Dendritic cell treated with granulocyte-macrophage colony-stimulating factor and Interleukin-4, amounts not matched to agents 40 ng/mL and 50 ng/mL, for 4 days (primary cell): ENCODE data around the gene NDUFAB1.
A peak's percentile ranks its signal among the peaks of the same experiment; 100 is the strongest.
"Not testable (repeated sequence)": the region's sequence is repeated elsewhere in the genome, so short reads cannot be mapped to it uniquely, and the experiment has no call there.

Experiments used
- H3K27ac Mint-ChIP-seq: one replicate; pipeline ENCODE4 v1.8.0; 2022; ENCODE audit warnings: mild to moderate bottlenecking, mixed read lengths
- H3K27me3 Mint-ChIP-seq: one replicate; pipeline ENCODE4 v1.8.0; 2022; ENCODE audit warnings: mild to moderate bottlenecking, mixed read lengths
- H3K36me3 Mint-ChIP-seq: one replicate; pipeline ENCODE4 v1.8.0; 2022; ENCODE audit warnings: low read depth, mixed read lengths
- H3K4me1 Mint-ChIP-seq: one replicate; pipeline ENCODE4 v1.8.0; 2022; ENCODE audit warnings: low read depth, mixed read lengths
- H3K4me3 Mint-ChIP-seq: one replicate; pipeline ENCODE4 v1.8.0; 2022; ENCODE audit warnings: mild to moderate bottlenecking, moderate library complexity, mixed read lengths
- H3K9me3 Mint-ChIP-seq: one replicate; pipeline ENCODE4 v1.8.0; 2022; ENCODE audit warnings: mixed read lengths
- intact Hi-C: fragments of 100-400 bp; cut with micrococcal nuclease; formaldehyde crosslinking; loops from one replicate; pipeline ENCODE4 v1.15.0; 2022

NDUFAB1 gene

GRCh38 chr16:23595951-23596720 is at the start of gene NDUFAB1:
Gene NDUFAB1, minus strand, starts transcription at chr16:23596316. Its CDS starts 26 bp downstream, at chr16:23596290.
- H3K27me3 Mint-ChIP-seq, result no peaks in the 10 kb centered on the region
- peaks cover 31% of the 10 kb centered on the region for H3K4me1 Mint-ChIP-seq
- peak within 1 kb of the TSS; percentile 80 for H3K27ac Mint-ChIP-seq
- peaks cover 41% of the 10 kb centered on the region for H3K36me3 Mint-ChIP-seq
- no peaks in the 10 kb centered on the region for H3K9me3 Mint-ChIP-seq
- H3K4me3 Mint-ChIP-seq, result peak within 1 kb of the TSS; percentile 81
- intact Hi-C loops, result loop anchor here (1.0 to 10.0 kb wide), 3 partner anchors 39 to 81 kb away; partner anchors contain the start of genes DCTN5, EARS2, GGA2 and PALB2

DNA sequence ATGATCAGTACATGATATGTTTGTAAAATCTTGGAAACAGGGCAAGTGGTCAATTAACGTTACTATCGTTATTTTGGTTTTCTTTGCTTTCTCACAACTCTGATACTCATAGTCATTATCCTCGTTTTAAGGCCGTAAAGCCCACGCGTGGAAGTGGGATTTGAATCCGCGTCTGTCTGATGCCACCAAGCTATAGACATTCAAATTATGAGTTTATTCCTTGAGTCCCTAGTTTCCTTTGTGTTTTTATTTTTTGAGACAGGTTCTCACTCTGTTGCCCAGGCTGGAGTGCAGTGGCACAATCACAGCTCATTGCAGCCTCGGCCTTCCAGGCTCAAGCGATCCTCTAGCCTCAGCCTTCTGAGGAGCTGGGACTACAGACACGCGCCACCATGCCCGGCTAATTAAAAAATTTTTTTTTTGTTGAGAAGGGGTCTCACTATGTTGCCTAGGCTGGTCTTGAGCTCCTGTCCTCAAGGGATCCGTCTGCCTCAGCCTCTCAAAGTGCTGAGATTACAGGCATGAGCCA is 46.2 kb upstream of the NDUFAB1 start:
- H3K27me3 Mint-ChIP-seq, result no peaks in the 10 kb centered on the region
- H3K27ac Mint-ChIP-seq, result peak overlapping the region; percentile 96
- no peaks in the 10 kb centered on the region for H3K9me3 Mint-ChIP-seq
- H3K4me1 Mint-ChIP-seq, result peaks cover 27% of the 10 kb centered on the region
- intact Hi-C loops, result no loop called here
- peak overlapping the region; percentile 92 for H3K4me3 Mint-ChIP-seq
- H3K36me3 Mint-ChIP-seq, result peaks cover 76% of the 10 kb centered on the region

GRCh38 chr16:23640931-23641765 is 45.0 kb upstream of the NDUFAB1 start, which contains the start of the genes DCTN5 and PALB2:
Gene DCTN5, plus strand, starts transcription at chr16:23641466. Its CDS starts 77 bp downstream, at chr16:23641543.
Gene PALB2, minus strand, starts transcription at chr16:23641310. Its CDS starts 153 bp downstream, at chr16:23641157.
- Mint-ChIP-seq H3K4me1 (peaks cover 24% of the 10 kb centered on the region), H3K27ac (peak within 1 kb of the TSS; percentile 96), H3K27me3 (no peaks in the 10 kb centered on the region), H3K36me3 (peaks cover 73% of the 10 kb centered on the region), H3K4me3 (peak within 1 kb of the TSS; percentile 92), H3K9me3 (no peaks in the 10 kb centered on the region)
- intact Hi-C loops, result loop anchor here (1.0 to 2.0 kb wide), 3 partner anchors 44 to 188 kb away; partner anchors contain the start of genes COG7, EARS2, NDUFAB1 and UBFD1

GRCh38 chr16:23640615-23640930 is 44.5 kb upstream of the NDUFAB1 start:
- Mint-ChIP-seq H3K4me1 (peaks cover 22% of the 10 kb centered on the region), H3K4me3 (peak overlapping the region; percentile 92), H3K27me3 (no peaks in the 10 kb centered on the region), H3K9me3 (no peaks in the 10 kb centered on the region), H3K36me3 (peaks cover 73% of the 10 kb centered on the region), H3K27ac (peak overlapping the region; percentile 96)
- intact Hi-C loops, result loop anchor here (2.0 kb wide), 2 partner anchors 44 to 188 kb away; partner anchors contain the start of genes COG7 and NDUFAB1

DNA sequence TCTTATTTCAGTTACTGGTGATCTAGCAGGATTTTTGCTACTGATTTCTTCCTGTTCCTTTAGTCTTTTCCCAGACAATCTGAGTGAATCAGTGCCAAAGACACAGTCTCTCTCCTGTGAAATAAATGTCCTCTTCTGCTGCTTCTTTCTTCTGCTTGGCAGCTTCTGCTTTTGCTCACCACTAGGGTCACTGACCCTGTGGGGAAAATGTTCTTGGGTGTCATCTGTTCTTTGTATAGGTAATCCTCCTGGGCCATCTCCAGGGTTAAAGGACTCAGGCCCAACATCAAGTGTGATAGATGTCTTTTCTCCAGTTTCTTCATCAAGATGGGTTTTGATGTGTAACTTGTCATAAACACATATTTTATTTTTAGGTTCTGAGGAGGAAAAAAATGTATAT is 39.8 kb upstream of the NDUFAB1 start:
- Mint-ChIP-seq H3K4me3 (no peak overlapping the region), H3K27me3 (no peaks in the 10 kb centered on the region), H3K9me3 (no peaks in the 10 kb centered on the region), H3K4me1 (peaks cover 9% of the 10 kb centered on the region), H3K36me3 (peaks cover 62% of the 10 kb centered on the region), H3K27ac (no peak overlapping the region)
- intact Hi-C loops, result no loop called here

- intact Hi-C loops, result no loop called here
- peaks cover 67% of the 10 kb centered on the region for H3K36me3 Mint-ChIP-seq
- H3K4me3 Mint-ChIP-seq, result no peak overlapping the region
- no peak overlapping the region for H3K27ac Mint-ChIP-seq
- no peaks in the 10 kb centered on the region for H3K27me3 Mint-ChIP-seq
- H3K4me1 Mint-ChIP-seq, result no peaks in the 10 kb centered on the region
- H3K9me3 Mint-ChIP-seq, result no peaks in the 10 kb centered on the region
These were observed 38.4 kb upstream of the NDUFAB1 start for GRCh38 chr16:23634461-23635036.

- H3K9me3 Mint-ChIP-seq, H3K4me1 Mint-ChIP-seq, H3K27me3 Mint-ChIP-seq, H3K4me3 Mint-ChIP-seq, intact Hi-C loops, H3K27ac Mint-ChIP-seq: not testable (repeated sequence)
- peaks cover 82% of the 10 kb centered on the region for H3K36me3 Mint-ChIP-seq
These were observed 35.8 kb upstream of the NDUFAB1 start for GRCh38 chr16:23631874-23632273.

DNA sequence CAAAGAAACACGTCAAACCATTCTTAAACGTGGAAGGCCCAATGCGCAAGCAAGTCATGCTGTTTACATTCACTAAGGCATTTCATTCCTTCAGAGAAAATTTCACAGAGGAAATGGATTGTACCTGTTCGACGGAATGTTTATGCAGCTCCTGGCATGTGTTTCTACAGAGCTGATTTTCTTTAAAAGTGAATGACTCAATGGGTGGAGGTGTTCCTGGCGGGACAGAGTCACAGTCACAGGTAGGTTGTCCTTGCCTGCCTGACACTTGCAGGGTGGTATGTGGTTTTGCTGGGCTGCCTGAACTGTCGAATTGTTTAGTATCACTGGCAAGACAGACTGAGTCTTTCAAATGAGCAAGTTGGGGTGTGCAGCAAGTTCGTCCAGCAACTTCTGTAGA is 33.4 kb upstream of the NDUFAB1 start:
- H3K4me3 Mint-ChIP-seq, result no peak overlapping the region
- intact Hi-C loops, result no loop called here

DNA sequence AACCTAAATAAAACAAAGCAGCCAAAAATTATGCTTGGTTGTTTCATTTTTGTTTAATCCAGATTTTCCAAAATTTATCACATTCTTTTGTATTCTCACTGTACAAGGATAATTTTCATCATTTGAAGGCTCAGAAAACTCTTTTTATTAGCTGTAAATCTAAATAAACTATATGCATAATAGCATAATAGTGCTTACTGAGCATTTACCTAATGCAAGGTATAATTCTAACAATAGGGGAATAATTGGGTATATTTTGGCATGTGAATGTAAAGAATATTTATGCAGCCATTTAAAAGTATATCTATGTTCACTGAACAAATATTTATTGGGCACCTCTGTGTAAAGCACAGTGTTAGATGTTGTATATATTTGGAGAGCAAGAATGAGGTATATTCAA is 28.0 kb upstream of the NDUFAB1 start:
- Mint-ChIP-seq H3K4me1 (no peaks in the 10 kb centered on the region), H3K36me3 (peaks cover 98% of the 10 kb centered on the region), H3K27ac (no peak overlapping the region), H3K9me3 (no peaks in the 10 kb centered on the region), H3K4me3 (no peak overlapping the region), H3K27me3 (no peaks in the 10 kb centered on the region)
- intact Hi-C loops, result no loop called here

More for the DNA sequence above, 33.4 kb upstream of the NDUFAB1 start:
- Mint-ChIP-seq H3K9me3 (no peaks in the 10 kb centered on the region), H3K4me1 (no peaks in the 10 kb centered on the region), H3K27me3 (no peaks in the 10 kb centered on the region), H3K27ac (no peak overlapping the region), H3K36me3 (peaks cover 82% of the 10 kb centered on the region)

- Mint-ChIP-seq H3K27me3 (no peaks in the 10 kb centered on the region), H3K36me3 (peaks cover 85% of the 10 kb centered on the region), H3K9me3 (no peaks in the 10 kb centered on the region), H3K4me1 (no peaks in the 10 kb centered on the region), H3K4me3 (no peak overlapping the region), H3K27ac (no peak overlapping the region)
- intact Hi-C loops, result no loop called here
These were observed 19.7 kb upstream of the NDUFAB1 start for GRCh38 chr16:23615805-23616204.

DNA sequence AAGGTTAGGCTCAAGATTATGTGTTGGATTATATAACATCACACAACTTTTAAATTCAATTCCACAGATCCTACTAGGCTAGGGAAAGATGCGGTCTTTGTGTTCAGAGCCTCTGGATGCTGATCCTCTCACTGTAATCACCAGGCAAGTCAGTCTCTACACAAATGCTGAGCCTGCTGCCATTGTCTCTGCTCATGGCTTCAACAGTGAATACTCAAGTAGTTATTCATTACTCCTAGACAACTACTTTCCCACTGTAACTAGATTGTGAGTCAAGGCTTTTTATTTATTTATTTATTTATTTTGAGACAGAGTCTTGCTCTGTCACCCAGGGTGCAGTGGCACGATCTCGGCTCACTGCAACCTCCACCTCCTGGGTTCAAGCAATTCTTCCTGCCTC is 15.8 kb upstream of the NDUFAB1 start:
- Mint-ChIP-seq H3K27ac (no peak overlapping the region), H3K4me3 (no peak overlapping the region), H3K36me3 (peaks cover 78% of the 10 kb centered on the region), H3K4me1 (no peaks in the 10 kb centered on the region), H3K27me3 (no peaks in the 10 kb centered on the region), H3K9me3 (no peaks in the 10 kb centered on the region)
- intact Hi-C loops, result no loop called here

DNA sequence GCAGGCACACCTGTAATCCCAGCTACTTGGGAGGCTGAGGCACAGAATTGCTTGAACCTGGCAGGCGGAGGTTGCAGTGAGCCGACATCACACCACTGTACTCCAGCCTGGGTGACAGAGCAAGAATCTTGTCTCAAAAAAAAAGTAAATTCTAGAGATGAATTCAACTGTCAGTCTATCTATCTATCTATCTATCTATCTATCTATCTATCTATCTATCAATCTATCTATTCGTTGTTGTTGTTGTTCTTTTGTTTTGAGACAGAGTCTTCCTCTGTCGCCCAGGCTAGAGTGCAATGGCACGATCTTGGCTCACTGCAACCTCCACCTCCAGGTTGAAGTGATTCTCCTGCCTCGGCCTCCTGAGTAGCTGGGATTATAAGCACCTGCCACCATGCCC is 14.8 kb upstream of the NDUFAB1 start:
- H3K9me3 Mint-ChIP-seq, intact Hi-C loops, H3K27me3 Mint-ChIP-seq, H3K27ac Mint-ChIP-seq, H3K4me3 Mint-ChIP-seq, H3K4me1 Mint-ChIP-seq: not testable (repeated sequence)
- H3K36me3 Mint-ChIP-seq, result peaks cover 79% of the 10 kb centered on the region

DNA sequence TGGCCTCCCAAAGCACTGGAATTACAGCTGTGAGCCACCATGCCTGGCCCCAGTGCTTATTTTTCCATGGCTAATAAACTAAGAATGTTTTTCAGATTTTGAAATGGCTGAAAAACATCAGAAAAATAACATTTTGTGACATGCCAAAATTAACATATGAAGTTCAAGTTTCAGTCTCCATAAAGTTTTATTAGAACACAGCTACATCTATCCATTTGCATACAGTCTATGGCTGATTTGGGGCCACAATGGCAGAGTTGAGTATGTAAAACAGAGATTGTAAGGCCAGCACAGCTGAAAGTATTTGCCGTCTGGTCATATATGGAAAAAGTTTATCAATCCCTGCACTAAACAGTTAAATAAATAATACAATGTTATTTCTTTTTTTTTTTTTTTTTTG is 13.8 kb upstream of the NDUFAB1 start:
- Mint-ChIP-seq H3K4me3 (no peak overlapping the region), H3K27me3 (no peaks in the 10 kb centered on the region), H3K4me1 (no peaks in the 10 kb centered on the region), H3K36me3 (peaks cover 79% of the 10 kb centered on the region), H3K9me3 (no peaks in the 10 kb centered on the region), H3K27ac (no peak overlapping the region)
- intact Hi-C loops, result no loop called here
